Bronchial epithelial cell (primary cell): ENCODE data around the gene SLC41A3. TPM values are rescaled to one million over a fixed set of nuclear protein-coding genes. Genes with fewer than 3 reads are reported as not detected.
"Not testable (repeated sequence)": the region's sequence is repeated elsewhere in the genome, so short reads cannot be mapped to it uniquely, and the experiment has no call there.

Source experiments
- DNase-seq: peaks from one replicate; pipeline ENCODE4 v3.0.0-alpha.2; 2010; ENCODE audit warnings: low read depth
- FAIRE-seq: peaks from 2 replicates; lab custom pipeline; 2011; peaks lifted over from hg19 to GRCh38; lab: Jason Lieb, UNC
- H3K27me3 ChIP-seq: 2 replicates; pipeline ENCODE4 v1.5.1; 2011; ENCODE audit warnings: low read length; ENCODE audit not compliant: control insufficient read depth, insufficient read depth
- H3K36me3 ChIP-seq: 2 replicates; pipeline ENCODE4 v1.5.1; 2011; ENCODE audit warnings: low read length; ENCODE audit not compliant: control insufficient read depth, insufficient read depth
- H3K4me3 ChIP-seq: 2 replicates; pipeline ENCODE4 v1.5.1; 2011; ENCODE audit warnings: mild to moderate bottlenecking, low read depth, low read length, control low read depth
- total RNA-seq: library from RNA; depleted of rRNA; stranded (reverse); fragments of >200 nt; gene quantifications from 2 replicates; pipeline ENCODE4 v1.2.1, GENCODE V29; 2014
- TF ChIP-seq, protein P1 (sequence below): IDR thresholded peaks from 2 replicates; pipeline ENCODE4 v1.5.1; 2011; ENCODE audit warnings: mild to moderate bottlenecking, moderate library complexity, low read length, control low read depth, inconsistent platforms; ENCODE audit not compliant: insufficient read depth, severe bottlenecking

SLC41A3 gene
- total RNA-seq, 1 donor from 2014 or later: 61.6 TPM

DNA sequence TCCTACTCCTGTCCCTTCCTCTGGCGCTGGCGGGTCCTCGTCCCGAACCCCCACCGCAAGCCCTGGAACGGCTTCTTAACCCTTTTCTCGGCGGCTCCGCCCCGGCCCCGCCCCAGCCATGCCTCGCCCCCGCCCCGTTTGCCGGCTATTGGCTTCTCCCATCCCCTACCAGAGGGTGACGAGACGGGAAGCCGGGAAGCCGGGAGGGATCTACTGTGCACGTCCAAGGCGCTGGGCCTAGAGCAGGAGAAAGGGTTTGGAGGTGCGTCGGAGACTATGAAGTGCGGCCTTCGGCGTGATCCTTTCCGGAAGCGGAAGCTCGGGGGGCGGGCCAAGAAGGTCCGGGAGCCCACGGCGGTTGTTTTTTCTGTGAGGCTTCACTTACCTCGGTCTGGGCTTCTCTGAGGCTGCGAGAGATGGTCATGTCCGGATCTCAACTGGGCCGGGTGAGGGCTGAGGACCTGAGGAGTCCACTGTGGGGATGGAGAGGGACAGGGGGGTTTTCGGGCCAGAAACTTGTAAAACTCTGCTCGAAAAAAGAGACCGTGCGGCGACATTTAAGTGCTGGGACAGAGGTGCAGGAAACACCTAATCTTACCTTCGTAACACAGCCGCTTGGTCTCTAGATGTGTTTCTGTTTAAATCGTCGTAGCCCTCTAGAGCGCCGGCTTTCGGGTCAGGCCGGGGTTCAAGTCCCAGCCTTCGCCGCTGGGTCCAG, 93.5 kb downstream of the SLC41A3 start:
- no peaks in the 10 kb centered on the region for H3K36me3 ChIP-seq
- H3K27me3 ChIP-seq: no peaks in the 10 kb centered on the region
- no peak for FAIRE-seq
- peak overlapping the region; percentile 47 for H3K4me3 ChIP-seq
- TF ChIP-seq, protein P1, sequence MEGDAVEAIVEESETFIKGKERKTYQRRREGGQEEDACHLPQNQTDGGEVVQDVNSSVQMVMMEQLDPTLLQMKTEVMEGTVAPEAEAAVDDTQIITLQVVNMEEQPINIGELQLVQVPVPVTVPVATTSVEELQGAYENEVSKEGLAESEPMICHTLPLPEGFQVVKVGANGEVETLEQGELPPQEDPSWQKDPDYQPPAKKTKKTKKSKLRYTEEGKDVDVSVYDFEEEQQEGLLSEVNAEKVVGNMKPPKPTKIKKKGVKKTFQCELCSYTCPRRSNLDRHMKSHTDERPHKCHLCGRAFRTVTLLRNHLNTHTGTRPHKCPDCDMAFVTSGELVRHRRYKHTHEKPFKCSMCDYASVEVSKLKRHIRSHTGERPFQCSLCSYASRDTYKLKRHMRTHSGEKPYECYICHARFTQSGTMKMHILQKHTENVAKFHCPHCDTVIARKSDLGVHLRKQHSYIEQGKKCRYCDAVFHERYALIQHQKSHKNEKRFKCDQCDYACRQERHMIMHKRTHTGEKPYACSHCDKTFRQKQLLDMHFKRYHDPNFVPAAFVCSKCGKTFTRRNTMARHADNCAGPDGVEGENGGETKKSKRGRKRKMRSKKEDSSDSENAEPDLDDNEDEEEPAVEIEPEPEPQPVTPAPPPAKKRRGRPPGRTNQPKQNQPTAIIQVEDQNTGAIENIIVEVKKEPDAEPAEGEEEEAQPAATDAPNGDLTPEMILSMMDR: no peak
- peak; percentile 85 for DNase-seq

DNA sequence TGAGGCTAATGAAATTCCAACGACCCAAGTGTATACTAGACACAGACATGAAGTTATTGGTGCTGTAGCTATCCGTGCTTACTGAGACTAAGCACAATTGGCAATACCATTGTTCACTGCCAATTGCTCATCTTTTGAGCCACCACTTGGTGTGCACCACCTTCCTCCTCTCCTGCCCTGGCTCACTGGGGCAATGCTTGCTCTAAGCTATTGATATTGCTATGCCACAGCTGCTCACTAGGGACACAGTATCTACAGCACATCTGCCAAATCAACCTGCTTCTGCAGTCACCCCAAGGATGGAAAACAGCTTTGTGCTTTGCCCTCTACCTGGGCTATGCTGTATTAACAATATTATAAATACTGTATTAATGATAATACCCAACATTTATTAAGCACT, 99.0 kb downstream of the SLC41A3 start:
- H3K27me3 ChIP-seq, DNase-seq, H3K4me3 ChIP-seq, H3K36me3 ChIP-seq: not testable (repeated sequence)
- peak; percentile 95 for FAIRE-seq

DNA sequence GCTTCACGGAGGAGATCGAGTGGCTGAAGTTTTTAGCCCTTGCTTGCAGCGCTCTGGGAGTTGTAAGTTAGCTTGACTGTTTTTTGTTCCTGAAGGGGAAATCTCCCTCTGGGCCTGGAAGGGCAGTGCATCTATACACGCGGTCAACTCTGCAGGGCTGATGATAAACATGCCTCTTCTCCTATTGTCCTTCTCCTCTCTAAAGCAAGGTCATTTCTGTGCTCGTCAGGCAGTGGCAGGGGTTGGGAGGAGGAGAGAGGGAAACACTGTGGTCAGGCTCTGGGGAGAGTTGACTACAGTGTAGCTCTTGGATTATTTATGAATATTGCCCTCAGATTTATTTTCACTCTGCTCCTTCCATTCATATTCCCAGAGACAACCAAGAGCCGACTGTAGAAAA, 106.8 kb downstream of the SLC41A3 start:
- not testable (repeated sequence) for H3K36me3 ChIP-seq, H3K27me3 ChIP-seq, H3K4me3 ChIP-seq, DNase-seq
- peak; percentile 95 for FAIRE-seq

DNA sequence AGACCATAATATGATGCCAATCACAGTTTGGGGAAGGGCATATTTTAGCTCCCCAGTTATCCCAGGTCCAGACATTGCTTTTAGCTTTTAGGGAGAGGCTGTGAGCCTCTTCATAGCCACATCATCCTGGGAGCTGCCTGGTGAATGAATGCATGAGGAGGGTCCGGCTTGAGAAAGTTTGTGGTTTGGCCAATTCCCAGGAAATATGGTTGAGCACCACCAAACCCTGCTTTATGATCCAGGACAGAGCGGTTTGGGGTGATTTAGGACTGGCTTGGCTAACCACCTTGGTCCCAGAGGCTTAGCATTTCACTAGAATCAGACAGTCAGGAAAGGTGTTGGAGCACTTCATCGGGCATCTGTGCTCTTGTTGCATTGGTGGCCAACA, 107.9 kb downstream of the SLC41A3 start:
- FAIRE-seq: peak; percentile 88
- not testable (repeated sequence) for H3K4me3 ChIP-seq, DNase-seq, H3K27me3 ChIP-seq, H3K36me3 ChIP-seq

DNA sequence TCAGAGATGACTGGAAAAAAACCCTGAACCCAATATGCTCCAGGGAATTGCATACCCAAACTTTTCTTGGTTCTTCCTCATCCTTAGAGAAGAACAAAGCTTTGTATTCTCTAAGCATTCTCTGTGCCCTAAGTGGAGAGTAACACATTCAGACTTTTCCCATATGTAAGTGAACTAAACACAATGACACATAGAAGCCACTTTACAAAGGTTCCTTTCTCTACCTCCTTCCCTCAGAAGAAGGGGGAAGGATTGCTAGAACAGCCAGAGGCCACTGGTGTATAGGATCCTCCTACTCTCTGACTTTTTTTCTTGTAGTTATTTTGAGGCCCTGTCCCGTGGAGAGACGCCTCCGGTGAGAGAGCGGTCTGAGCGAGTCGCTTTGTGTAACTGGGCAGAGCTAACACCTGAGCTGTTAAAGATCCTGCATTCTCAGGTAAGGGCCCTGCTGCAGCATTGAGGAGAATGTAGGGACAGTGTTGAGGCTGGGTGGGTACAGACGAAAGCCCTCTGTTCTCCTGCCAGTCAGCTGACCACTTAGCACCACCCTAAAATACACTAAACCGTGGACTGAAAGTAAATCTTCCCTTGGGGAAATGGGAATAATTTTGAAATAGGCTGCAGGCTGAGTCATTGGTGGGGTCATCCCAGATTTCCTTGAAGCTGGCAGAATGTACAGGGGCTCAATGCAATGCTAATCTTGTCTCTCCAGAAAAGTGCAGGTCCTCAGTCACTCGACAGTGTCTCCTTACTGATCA, 108.5 kb downstream of the SLC41A3 start:
- H3K36me3 ChIP-seq, DNase-seq, H3K27me3 ChIP-seq, FAIRE-seq, H3K4me3 ChIP-seq: not testable (repeated sequence)

DNA sequence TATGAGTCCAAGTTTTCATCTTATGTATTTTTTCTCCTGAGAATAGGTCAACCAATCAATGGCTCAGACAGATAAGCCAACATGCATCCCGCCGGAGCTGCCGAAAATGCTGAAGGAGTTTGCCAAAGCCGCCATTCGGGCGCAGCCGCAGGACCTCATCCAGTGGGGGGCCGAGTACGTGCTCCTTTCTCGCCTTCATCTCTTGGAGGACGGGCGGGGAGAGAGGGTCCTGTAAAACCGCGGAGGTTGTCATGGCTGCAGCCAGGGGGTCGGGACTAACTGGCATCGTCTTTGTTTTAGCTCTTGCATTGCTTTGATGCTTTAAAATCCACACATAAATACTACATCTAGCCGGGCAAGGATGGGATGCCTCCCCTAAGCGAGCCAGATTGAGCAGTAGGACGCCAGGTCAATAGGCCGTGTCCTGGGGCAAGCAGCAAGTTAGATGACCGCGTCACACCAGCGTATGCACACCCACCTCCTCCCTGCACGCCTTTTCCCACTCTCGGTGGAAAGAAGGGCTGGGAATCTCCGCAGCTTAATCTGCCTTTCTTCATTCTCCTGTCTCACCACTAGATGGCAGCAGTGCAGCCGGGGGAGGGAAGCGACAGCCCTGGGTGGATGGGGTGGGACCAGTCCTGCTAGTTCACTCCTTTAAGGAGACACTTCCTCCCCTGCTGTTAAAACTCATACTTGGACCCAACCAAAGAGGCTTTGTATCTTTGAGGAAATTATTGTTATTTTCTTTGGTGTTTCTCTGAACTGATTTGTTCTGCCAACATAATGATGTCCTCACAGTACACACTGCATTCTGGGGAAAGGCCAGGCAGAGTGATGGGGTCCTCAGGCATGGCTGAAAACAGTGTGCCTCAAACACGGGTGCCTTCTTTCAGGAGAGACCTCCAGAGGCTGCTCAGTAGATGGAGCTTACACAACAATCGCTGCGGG, 111.7 kb downstream of the SLC41A3 start:
- TF ChIP-seq, protein P1: peak; percentile 64
- peak; percentile 13 for DNase-seq
- not testable (repeated sequence) for H3K4me3 ChIP-seq, H3K27me3 ChIP-seq, H3K36me3 ChIP-seq
- peak; percentile 97 for FAIRE-seq

DNA sequence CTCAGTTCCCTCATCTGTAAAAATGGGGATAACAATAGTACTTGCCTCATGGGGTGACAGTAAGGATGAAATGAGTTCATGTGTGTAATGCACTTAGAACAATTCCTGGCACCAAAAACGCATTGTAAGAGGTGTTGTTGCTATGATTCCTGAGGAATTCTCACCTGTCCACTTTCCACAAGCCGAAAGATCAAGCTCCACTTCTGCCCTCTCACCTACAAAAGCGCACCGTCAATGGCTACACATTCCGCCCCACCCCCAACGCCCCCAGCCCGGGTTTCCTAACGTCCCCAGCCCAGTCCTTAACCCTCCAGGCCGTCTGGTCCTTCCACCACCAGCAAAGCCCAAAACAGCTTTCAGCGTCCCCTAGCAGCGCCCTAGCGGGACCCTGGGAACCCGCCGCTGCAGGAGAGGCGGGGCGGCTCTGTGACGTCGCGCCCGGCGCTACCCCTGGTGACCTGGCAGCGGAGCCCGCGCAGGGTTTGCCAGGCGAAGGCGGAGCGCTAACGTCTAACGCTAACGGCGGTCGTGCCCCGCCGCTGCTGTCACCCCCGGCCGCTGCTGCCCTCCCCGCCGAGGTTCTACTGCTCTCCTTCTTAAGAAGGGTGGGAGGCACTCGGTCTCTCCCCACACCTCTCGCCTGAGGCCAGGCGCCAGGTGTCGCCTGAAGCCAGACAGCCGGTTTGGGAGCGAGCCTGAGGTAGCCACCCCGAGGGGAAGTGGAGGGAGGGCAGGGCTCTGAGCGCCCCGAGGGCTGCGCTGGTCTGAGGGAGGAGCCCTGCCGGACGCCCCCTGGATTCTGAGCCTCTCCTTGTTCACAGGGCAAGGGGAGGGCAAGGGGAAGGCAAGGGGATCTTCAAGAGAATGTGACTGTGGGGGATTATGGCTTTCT, 115.0 kb downstream of the SLC41A3 start, which contains the start of gene ROPN1B:
Gene ROPN1B (plus strand): TSS at position 478 of the 892 bp plus-strand sequence. CDS start 2,877 bp downstream, outside the sequence.
- FAIRE-seq: not testable (repeated sequence)

DNA sequence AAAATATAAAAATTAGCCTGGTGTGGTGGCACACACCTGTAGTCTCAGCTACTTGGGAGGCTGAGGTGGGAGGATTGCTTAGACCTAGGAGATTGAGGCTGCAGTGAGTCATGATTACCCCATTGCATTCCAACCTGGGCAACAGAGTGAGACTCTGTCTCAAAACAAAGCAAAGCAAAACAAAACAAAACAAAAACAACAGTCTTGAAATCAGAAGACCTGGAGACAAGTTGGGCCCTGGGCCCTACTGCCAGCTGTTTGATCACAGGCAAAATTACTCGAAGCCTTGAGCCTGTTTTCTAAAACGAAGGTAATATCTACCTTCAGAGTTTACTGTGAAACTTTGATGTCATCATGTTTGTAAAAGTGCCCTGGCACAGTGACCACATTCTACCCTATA, 115.8 kb downstream of the SLC41A3 start:
- H3K4me3 ChIP-seq, H3K27me3 ChIP-seq, DNase-seq, H3K36me3 ChIP-seq, FAIRE-seq: not testable (repeated sequence)

More for the DNA sequence above, 115.0 kb downstream of the SLC41A3 start, which contains the start of gene ROPN1B:
- DNase-seq, H3K4me3 ChIP-seq, H3K27me3 ChIP-seq, H3K36me3 ChIP-seq: not testable (repeated sequence)
